Measurements from ENCODE around the gene BHLHE23. TPM values are rescaled to one million over a fixed set of nuclear protein-coding genes. Genes with fewer than 3 reads are reported as not detected.

Gene BHLHE23
- total RNA-seq, 2 donors from 2014 or later: 4.0 TPM; not detected in 1

GRCh38 chr20:63016514-63017075, 9.8 kb upstream of the BHLHE23 start:
- DNase-seq (ENCODE audit: low spot score): no peak
- Histone ChIP-seq H3K4me3 (no peak overlapping the region), H3K36me3 (no peaks in the 10 kb centered on the region), H3K4me1 (replicated peaks) (no peaks in the 10 kb centered on the region), H3K27me3 (replicated peaks; ENCODE audit: insufficient read depth) (peaks cover 35% of the 10 kb centered on the region), H3K9me3 (no peaks in the 10 kb centered on the region), H3K27ac (no peak overlapping the region)
- 90% methylated on average over 14 of the region's 14 CpGs for WGBS
- intact Hi-C loops (cut with DNase I): loop anchor here (10.0 kb wide), 1 partner anchor 342 kb away; no protein-coding TSS in a partner anchor
- TF ChIP-seq POLR2AphosphoS5 (IDR thresholded peaks at IDR 0.05): no peak
- TF ChIP-seq POLR2A (IDR thresholded peaks at IDR 0.05): no peak
- TF ChIP-seq CTCF (IDR thresholded peaks at IDR 0.05): no peak

- no peak for DNase-seq (ENCODE audit: low spot score)
- H3K4me3 ChIP-seq: no peak overlapping the region
- WGBS: 71% methylated on average over 20 of the region's 22 CpGs
- intact Hi-C loops (cut with DNase I): loop anchor here (10.0 kb wide), 1 partner anchor 341 kb away; no protein-coding TSS in a partner anchor
- H3K36me3 ChIP-seq: no peaks in the 10 kb centered on the region
- H3K27ac ChIP-seq: no peak overlapping the region
- H3K27me3 ChIP-seq (replicated peaks; ENCODE audit: insufficient read depth): peaks cover 37% of the 10 kb centered on the region
- H3K4me1 ChIP-seq (replicated peaks): no peaks in the 10 kb centered on the region
- TF ChIP-seq POLR2AphosphoS5 (IDR thresholded peaks at IDR 0.05): no peak
- no peak for TF ChIP-seq POLR2A (IDR thresholded peaks at IDR 0.05)
- no peak for TF ChIP-seq CTCF (IDR thresholded peaks at IDR 0.05)
- no peaks in the 10 kb centered on the region for H3K9me3 ChIP-seq
These were observed 9.0 kb upstream of the BHLHE23 start for GRCh38 chr20:63015662-63016361.

- intact Hi-C loops (cut with DNase I): loop anchor here (10.0 kb wide), 1 partner anchor 340 kb away; no protein-coding TSS in a partner anchor
- H3K4me3 ChIP-seq: no peak overlapping the region
- no peak for DNase-seq (ENCODE audit: low spot score)
- H3K27ac ChIP-seq: no peak overlapping the region
- peaks cover 40% of the 10 kb centered on the region for H3K27me3 ChIP-seq (replicated peaks; ENCODE audit: insufficient read depth)
- H3K4me1 ChIP-seq (replicated peaks): no peaks in the 10 kb centered on the region
- WGBS: 42% methylated on average over 10 of the region's 15 CpGs
- TF ChIP-seq POLR2AphosphoS5 (IDR thresholded peaks at IDR 0.05): no peak
- no peak for TF ChIP-seq POLR2A (IDR thresholded peaks at IDR 0.05)
- no peaks in the 10 kb centered on the region for H3K36me3 ChIP-seq
- no peaks in the 10 kb centered on the region for H3K9me3 ChIP-seq
These were observed 8.4 kb upstream of the BHLHE23 start for GRCh38 chr20:63015147-63015661.

GRCh38 chr20:63014710-63015109, 7.9 kb upstream of the BHLHE23 start:
- H3K36me3 ChIP-seq: no peaks in the 10 kb centered on the region
- peaks cover 45% of the 10 kb centered on the region for H3K27me3 ChIP-seq (replicated peaks; ENCODE audit: insufficient read depth)
- 8% methylated on average over 11 of the region's 11 CpGs for WGBS
- TF ChIP-seq POLR2AphosphoS5 (IDR thresholded peaks at IDR 0.05) (no peak), POLR2A (IDR thresholded peaks at IDR 0.05) (no peak), CTCF (IDR thresholded peaks at IDR 0.05) (no peak)
- no peaks in the 10 kb centered on the region for H3K4me1 ChIP-seq (replicated peaks)
- H3K9me3 ChIP-seq: no peaks in the 10 kb centered on the region
- intact Hi-C loops (cut with DNase I): loop anchor here (10.0 kb wide), 1 partner anchor 340 kb away; no protein-coding TSS in a partner anchor
- H3K4me3 ChIP-seq: no peak overlapping the region
- no peak for DNase-seq (ENCODE audit: low spot score)
- H3K27ac ChIP-seq: no peak overlapping the region

- Histone ChIP-seq H3K36me3 (no peaks in the 10 kb centered on the region), H3K4me3 (no peak overlapping the region), H3K27me3 (replicated peaks; ENCODE audit: insufficient read depth) (peaks cover 48% of the 10 kb centered on the region), H3K4me1 (replicated peaks) (no peaks in the 10 kb centered on the region), H3K27ac (no peak overlapping the region), H3K9me3 (no peaks in the 10 kb centered on the region)
- WGBS: 13% methylated on average over 11 of the region's 12 CpGs
- no peak for TF ChIP-seq POLR2AphosphoS5 (IDR thresholded peaks at IDR 0.05)
- TF ChIP-seq POLR2A (IDR thresholded peaks at IDR 0.05): no peak
- no peak for TF ChIP-seq CTCF (IDR thresholded peaks at IDR 0.05)
- DNase-seq (ENCODE audit: low spot score): no peak
- intact Hi-C loops (cut with DNase I): loop anchor here (10.0 kb wide), 1 partner anchor 339 kb away; no protein-coding TSS in a partner anchor
These were observed 7.5 kb upstream of the BHLHE23 start for GRCh38 chr20:63014287-63014686.

All from prostate gland (tissue), 2 donors.